GM21737 (cell line): ENCODE results near the gene LENG9.
"Not testable (repeated sequence)": the region's sequence is repeated elsewhere in the genome, so short reads cannot be mapped to it uniquely, and the experiment has no call there.

Experiments
- ATAC-seq: cut with Tn5 transposase; IDR thresholded peaks from one replicate; pipeline ENCODE4 v1.9.1; 2021; ENCODE audit warnings: mild to moderate bottlenecking, moderate library complexity; ENCODE audit not compliant: unreplicated experiment

The LENG9 gene

GRCh38 chr19:54478677-54479266 is 15.2 kb upstream of the LENG9 start:
- no peak for ATAC-seq

GRCh38 chr19:54477650-54478049 is 14.1 kb upstream of the LENG9 start:
- no peak for ATAC-seq

- ATAC-seq: no peak
Measured at GRCh38 chr19:54475706-54476105, 12.1 kb upstream of the LENG9 start.

GRCh38 chr19:54473892-54474372 is 10.4 kb upstream of the LENG9 start:
- ATAC-seq: no peak

- ATAC-seq: no peak
Measured at GRCh38 chr19:54473071-54473891, 9.7 kb upstream of the LENG9 start, which contains the start of gene CDC42EP5. Gene CDC42EP5, minus strand, starts transcription at chr19:54473296. Its CDS starts 7,749 bp downstream, at chr19:54465547.

GRCh38 chr19:54470991-54471782 is 7.6 kb upstream of the LENG9 start:
- ATAC-seq: no peak

GRCh38 chr19:54470276-54470887 is 6.8 kb upstream of the LENG9 start:
- no peak for ATAC-seq

GRCh38 chr19:54469496-54469934 is 5.9 kb upstream of the LENG9 start:
- ATAC-seq: no peak

GRCh38 chr19:54466110-54466480 is 2.5 kb upstream of the LENG9 start:
- not testable (repeated sequence) for ATAC-seq

GRCh38 chr19:54465426-54466109 is 2.0 kb upstream of the LENG9 start:
- no peak for ATAC-seq

- ATAC-seq: peak; percentile 38
Measured at GRCh38 chr19:54464630-54465425, 1.2 kb upstream of the LENG9 start.

- peak; percentile 40 for ATAC-seq
Measured at GRCh38 chr19:54464044-54464629, 559 bp upstream of the LENG9 start.

GRCh38 chr19:54462655-54463530 is 685 bp downstream of the LENG9 start:
- ATAC-seq: peak; percentile 7

GRCh38 chr19:54462047-54462654 is 1.4 kb downstream of the LENG9 start:
- no peak for ATAC-seq

- no peak for ATAC-seq
Measured at GRCh38 chr19:54461613-54462012, 2.0 kb downstream of the LENG9 start.

GRCh38 chr19:54461210-54461609 is 2.4 kb downstream of the LENG9 start:
- ATAC-seq: no peak

- ATAC-seq: no peak
Measured at GRCh38 chr19:54460230-54461005, 3.2 kb downstream of the LENG9 start.
